A549 (cell line): Measurements from ENCODE around the gene SVOPL. TPM values are rescaled to one million over a fixed set of nuclear protein-coding genes. Genes with fewer than 3 reads are reported as not detected.

ENCODE experiments used
- ATAC-seq, 2 experiments: fragments of 200-7000 bp in 1 of 2; fragments of >200 bp in 1 of 2; cut with Nextera tagmentation in 1 of 2; cut with Tn5 transposase in 1 of 2; 3 replicates each; pipeline versions ENCODE4 v1.8.0 to v1.9.1; 2018 to 2020; ENCODE audit warnings: mild to moderate bottlenecking in 1 of 2, moderate library complexity in 1 of 2
- CTCF ChIA-PET: fragments of 300-600 bp; sonication (Branson Sonifier 250); formaldehyde crosslinking; extraction: SDS; loops from one replicate; lab custom pipeline; 2021; ENCODE audit warnings: antibody characterized with exemption, inconsistent platforms; lab: Yijun Ruan, JAX
- POLR2A ChIA-PET: fragments of 350-600 bp; formaldehyde crosslinking; extraction: SDS; loops from one replicate; lab custom pipeline; 2021; ENCODE audit warnings: antibody characterized with exemption, inconsistent platforms; lab: Yijun Ruan, JAX
- DNase-seq, 2 experiments: peaks; one replicate each; pipeline versions ENCODE4 v3.0.0 to v3.0.0-alpha.2; 2011 to 2016; ENCODE audit warnings: low read depth in 1 of 2, low spot score in 1 of 2
- FAIRE-seq: peaks from 2 replicates; lab custom pipeline; 2011; peaks lifted over from hg19 to GRCh38; lab: Jason Lieb, UNC
- H3K27ac ChIP-seq, 2 experiments: fragments of >200 bp; sonication (Bioruptor Twin); formaldehyde crosslinking; 3 replicates each; pipeline ENCODE4 v1.5.1; 2016 to 2017
- H3K4me1 ChIP-seq: fragments of >200 bp; sonication (Bioruptor Twin); formaldehyde crosslinking; 3 replicates; pipeline ENCODE4 v1.6.1; 2016
- H3K4me2 ChIP-seq: fragments of >200 bp; sonication (Bioruptor Twin); formaldehyde crosslinking; 3 replicates; pipeline ENCODE4 v1.6.1; 2016
- H3K4me3 ChIP-seq: fragments of >200 bp; sonication (Bioruptor Twin); formaldehyde crosslinking; 3 replicates; pipeline ENCODE4 v1.5.1; 2016
- H3K9me3 ChIP-seq: fragments of >200 bp; sonication (Bioruptor Twin); formaldehyde crosslinking; 3 replicates; pipeline ENCODE4 v1.6.1; 2016
- ATOH8 ChIP-seq: fragments of 250-450 bp; sonication (Bioruptor Pico); IDR thresholded peaks from 2 replicates; pipeline ENCODE4 v1.5.0; 2020; ENCODE audit warnings: low read depth, mild to moderate bottlenecking, moderate library complexity
- BCL3 ChIP-seq: fragments of >200 bp; sonication (Bioruptor Twin); formaldehyde crosslinking; IDR thresholded peaks from 3 replicates; pipeline ENCODE4 v1.6.1; 2016
- CEBPB ChIP-seq, 2 experiments: fragments of >200 bp in 1 of 2; sonication (Bioruptor Twin) in 1 of 2; formaldehyde crosslinking in 1 of 2; IDR thresholded peaks; 2 replicates each; pipeline ENCODE4 v1.6.1; 2012 to 2016
- CHD2 ChIP-seq: fragments of 150-350 bp; IDR thresholded peaks from 2 replicates; pipeline ENCODE4 v1.6.1; 2014; ENCODE audit warnings: low read length; ENCODE audit not compliant: partially characterized antibody
- CTCF ChIP-seq: fragments of >200 bp; sonication (Bioruptor Twin); formaldehyde crosslinking; IDR thresholded peaks from 3 replicates; pipeline ENCODE4 v1.5.1; 2016
- ELK1 ChIP-seq: fragments of 150-350 bp; IDR thresholded peaks from 2 replicates; pipeline ENCODE4 v1.6.1; 2014; ENCODE audit warnings: low read depth, mild to moderate bottlenecking, low read length
- FOSB ChIP-seq: fragments of 250-450 bp; sonication (Bioruptor Pico); IDR thresholded peaks from 2 replicates; pipeline ENCODE4 v1.5.0; 2020; ENCODE audit warnings: mild to moderate bottlenecking, moderate library complexity
- FOSL2 ChIP-seq, 2 experiments: fragments of 450-650 bp in 1 of 2; fragments of >200 bp in 1 of 2; sonication (Bioruptor Twin) in 1 of 2; formaldehyde crosslinking; IDR thresholded peaks; 2 replicates each; pipeline versions ENCODE4 v1.5.0 to v1.6.1; 2016 to 2020; ENCODE audit warnings: mild to moderate bottlenecking in 1 of 2, moderate library complexity in 1 of 2
- HES2 ChIP-seq: fragments of >200 bp; sonication (Bioruptor Twin); formaldehyde crosslinking; IDR thresholded peaks from 2 replicates; pipeline ENCODE4 v1.6.1; 2016
- HEYL ChIP-seq: fragments of 250-450 bp; sonication (Bioruptor Pico); IDR thresholded peaks from 2 replicates; pipeline ENCODE4 v1.8.0; 2021; ENCODE audit warnings: mild to moderate bottlenecking, moderate library complexity
- HMGXB4 ChIP-seq: fragments of 250-450 bp; sonication (Bioruptor Pico); IDR thresholded peaks from 2 replicates; pipeline ENCODE4 v1.5.0; 2021; ENCODE audit warnings: mild to moderate bottlenecking, moderate library complexity, borderline replicate concordance
- JUN ChIP-seq, 2 experiments: fragments of >200 bp; sonication (Bioruptor Twin); formaldehyde crosslinking; IDR thresholded peaks; 2 replicates in 1 of 2; 3 replicates in 1 of 2; pipeline ENCODE4 v1.6.1; 2016 to 2017
- KDM5A ChIP-seq: fragments of 200-600 bp; sonication (generic); IDR thresholded peaks from 2 replicates; pipeline ENCODE4 v1.6.1; 2016; ENCODE audit warnings: antibody characterized with exemption, mild to moderate bottlenecking
- MAFK ChIP-seq: fragments of 450-650 bp; IDR thresholded peaks from 2 replicates; pipeline ENCODE4 v1.6.1; 2014; ENCODE audit not compliant: partially characterized antibody
- MAX ChIP-seq: IDR thresholded peaks from 2 replicates; pipeline ENCODE4 v1.6.1; 2012
- NFE2L2 ChIP-seq: fragments of 150-350 bp; conservative IDR thresholded peaks from 2 replicates; pipeline ENCODE4 v1.6.1; 2014; ENCODE audit warnings: low read length
- NPAS2 ChIP-seq: fragments of 250-450 bp; sonication (Bioruptor Pico); IDR thresholded peaks from 2 replicates; pipeline ENCODE4 v1.8.0; 2022; ENCODE audit warnings: mild to moderate bottlenecking, moderate library complexity, borderline replicate concordance
- PHF8 ChIP-seq: fragments of 200-600 bp; sonication (generic); IDR thresholded peaks from 2 replicates; pipeline ENCODE4 v1.6.1; 2016; ENCODE audit warnings: low read depth, mild to moderate bottlenecking, antibody characterized with exemption, moderate library complexity, borderline replicate concordance
- POLR2A ChIP-seq: IDR thresholded peaks from 2 replicates; pipeline ENCODE4 v1.6.1; 2012; ENCODE audit warnings: mild to moderate bottlenecking, low read length
- RAD21 ChIP-seq, 2 experiments: fragments of >200 bp in 1 of 2; sonication (Bioruptor Twin) in 1 of 2; formaldehyde crosslinking in 1 of 2; IDR thresholded peaks in 1 of 2; conservative IDR thresholded peaks in 1 of 2; 2 replicates in 1 of 2; 3 replicates in 1 of 2; pipeline ENCODE4 v1.6.1; 2012 to 2018; ENCODE audit warnings: inconsistent platforms in 1 of 2
- REST ChIP-seq: fragments of 200-600 bp; sonication (generic); IDR thresholded peaks from 2 replicates; pipeline ENCODE4 v1.6.1; 2016; ENCODE audit warnings: antibody characterized with exemption, mild to moderate bottlenecking, moderate library complexity
- USF2 ChIP-seq: fragments of 450-650 bp; IDR thresholded peaks from 2 replicates; pipeline ENCODE4 v1.6.1; 2014; ENCODE audit warnings: antibody characterized with exemption
- ZNF302 ChIP-seq: fragments of 250-450 bp; sonication (Bioruptor Pico); IDR thresholded peaks from 2 replicates; pipeline ENCODE4 v1.9.0; 2021; ENCODE audit warnings: inconsistent platforms, mild to moderate bottlenecking, moderate library complexity
- whole genome bisulfite sequencing: methylation state at CpG from one replicate; pipeline ENCODE4 v1.1.6; 2017; ENCODE audit errors: missing lambda C conversion rate; 5-methylcytosine and 5-hydroxymethylcytosine counted together
- polyA plus RNA-seq, 4 experiments: library from polyadenylated mRNA; depleted of rRNA in 3 of 4; stranded (reverse); fragments of >200 nt; fragmentation: RNase III in 1 of 4; extraction: RNeasy Plus Mini Kit Qiagen cat#74134 plus additional on column Dnase treatment in 1 of 4; gene quantifications; 2 replicates in 3 of 4; 3 replicates in 1 of 4; pipeline ENCODE4 v1.2.3, GENCODE V29; 2011 to 2017

SVOPL gene
- polyA plus RNA-seq, 2 of the 4 experiments (the other 2 are of a cell fraction): 0.21 TPM; not detected in 1

- CTCF ChIA-PET: interaction anchor here (1.9 kb wide), 1 partner anchor 13 kb away, joined by 4 read pairs; no protein-coding TSS in a partner anchor
- DNase-seq (no peak), ATAC-seq (no peak), FAIRE-seq (no peak)
- TF ChIP-seq MAX (no peak), RAD21 (conservative IDR thresholded peaks at IDR 0.05 in 1 of 2, IDR thresholded peaks at IDR 0.05 in 1 of 2) (no peak), ZNF302 (CRISPR knock-in tag) (no peak), JUN (IDR thresholded peaks at IDR 0.05) (no peak), KDM5A (no peak), NPAS2 (CRISPR knock-in tag) (no peak), CEBPB (IDR thresholded peaks at IDR 0.05) (no peak), HEYL (CRISPR knock-in tag) (no peak), ATOH8 (no peak), NFE2L2 (no peak), PHF8 (no peak), HES2 (no peak), REST (no peak), FOSB (CRISPR knock-in tag) (no peak), ELK1 (no peak), FOSL2 (IDR thresholded peaks at IDR 0.05) (no peak), FOSL2 (CRISPR knock-in tag; IDR thresholded peaks at IDR 0.05) (no peak), CHD2 (no peak), POLR2A (no peak)
- H3K4me2 ChIP-seq: no peak overlapping the region
- H3K4me1 ChIP-seq: no peaks in the 10 kb centered on the region
- no peaks in the 10 kb centered on the region for H3K9me3 ChIP-seq
- H3K27ac ChIP-seq: no peak overlapping the region
- no peak overlapping the region for H3K4me3 ChIP-seq
- POLR2A ChIA-PET: no interaction called here
Measured at GRCh38 chr7:138618933-138619332, 82.2 kb downstream of the SVOPL start.

- FAIRE-seq: no peak
Measured at GRCh38 chr7:138618506-138618905, 82.7 kb downstream of the SVOPL start.

More at GRCh38 chr7:138618506-138618905, 82.7 kb downstream of the SVOPL start:
- no peak for ATAC-seq
- H3K9me3 ChIP-seq: no peaks in the 10 kb centered on the region
- no peak overlapping the region for H3K4me2 ChIP-seq
- ChIA-PET POLR2A (no interaction called here), CTCF (interaction anchor here (1.2 kb wide), 1 partner anchor 14 kb away, joined by 3 read pairs; no protein-coding TSS in a partner anchor)
- no peak for DNase-seq
- H3K27ac ChIP-seq: no peak overlapping the region
- TF ChIP-seq HES2 (no peak), HMGXB4 (CRISPR knock-in tag) (no peak), MAFK (no peak), USF2 (no peak), JUN (IDR thresholded peaks at IDR 0.05) (no peak), CTCF (no peak), BCL3 (no peak), POLR2A (no peak)
- no peaks in the 10 kb centered on the region for H3K4me1 ChIP-seq
- WGBS: 85% methylated on average over 10 of the region's 10 CpGs
- H3K4me3 ChIP-seq: no peak overlapping the region
